ENCODE measurements around the gene ITGA1.

The ITGA1 gene

DNA sequence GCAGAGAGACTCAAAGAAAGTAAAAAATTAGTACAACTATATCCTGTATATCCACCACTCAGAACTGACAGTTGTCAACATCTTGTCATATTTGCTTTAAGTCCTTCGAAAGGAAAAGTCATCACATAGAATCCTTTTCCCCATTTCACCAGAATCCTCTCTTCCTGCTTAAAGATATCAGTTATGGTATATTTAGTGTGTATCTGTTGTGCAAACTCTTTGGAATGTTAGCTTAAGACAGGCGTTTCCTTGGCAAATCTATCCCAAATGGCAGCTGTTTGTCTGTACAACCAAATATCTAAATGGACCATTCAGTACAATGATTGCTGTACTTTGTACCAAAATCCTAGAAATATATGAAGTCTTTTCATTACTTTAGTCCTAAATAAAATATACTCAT lies 98.5 kb downstream of the ITGA1 start:
- no peak for TF ChIP-seq CTCF (IDR thresholded peaks at IDR 0.05; ENCODE audit: insufficient read depth, low read length, poor library complexity, severe bottlenecking)
- no peaks in the 10 kb centered on the region for H3K36me3 ChIP-seq (ENCODE audit: control insufficient read depth, insufficient read depth, low read length)

DNA sequence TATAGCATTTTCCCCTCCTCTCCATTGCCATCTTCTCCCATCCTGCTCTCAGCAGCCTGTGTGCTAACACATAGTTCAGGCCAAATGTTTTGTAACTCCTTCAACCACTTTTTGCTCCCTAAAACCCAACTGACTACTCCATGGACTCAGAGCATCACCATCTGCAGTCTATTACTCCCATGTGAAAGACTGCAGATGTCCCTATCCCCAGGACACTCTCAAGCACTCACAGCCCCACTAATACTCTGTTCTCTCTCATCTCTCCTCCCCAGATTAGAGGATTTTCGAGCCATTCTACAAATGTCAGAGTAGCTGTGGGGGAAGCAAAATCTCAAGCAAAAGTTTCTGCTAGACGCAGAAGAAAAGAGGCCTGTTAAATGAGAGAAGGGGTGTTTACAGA lies 99.3 kb downstream of the ITGA1 start:
- Histone ChIP-seq H3K36me3 (ENCODE audit: control insufficient read depth, insufficient read depth, low read length) (no peaks in the 10 kb centered on the region), H3K4me3 (replicated peaks; ENCODE audit: low read depth, low read length) (no peak overlapping the region), H3K27me3 (replicated peaks; ENCODE audit: control insufficient read depth, insufficient read depth, low read length) (no peaks in the 10 kb centered on the region)
- TF ChIP-seq CTCF (IDR thresholded peaks at IDR 0.05; ENCODE audit: insufficient read depth, low read length, poor library complexity, severe bottlenecking) = no peak
- DNase-seq (ENCODE audit: extremely low read depth, insufficient read length) = no peak

More for the DNA sequence above, 98.5 kb downstream of the ITGA1 start:
- Histone ChIP-seq H3K27me3 (replicated peaks; ENCODE audit: control insufficient read depth, insufficient read depth, low read length) (no peaks in the 10 kb centered on the region), H3K4me3 (replicated peaks; ENCODE audit: low read depth, low read length) (no peak overlapping the region)
- no peak for DNase-seq (ENCODE audit: extremely low read depth, insufficient read length)

GRCh38 chr5:52888363-52888762 lies 100.6 kb downstream of the ITGA1 start:
- DNase-seq (ENCODE audit: extremely low read depth, insufficient read length) = no peak
- Histone ChIP-seq H3K4me3 (replicated peaks; ENCODE audit: low read depth, low read length) (no peak overlapping the region), H3K27me3 (replicated peaks; ENCODE audit: control insufficient read depth, insufficient read depth, low read length) (no peaks in the 10 kb centered on the region), H3K36me3 (ENCODE audit: control insufficient read depth, insufficient read depth, low read length) (no peaks in the 10 kb centered on the region)
- no peak for TF ChIP-seq CTCF (IDR thresholded peaks at IDR 0.05; ENCODE audit: insufficient read depth, low read length, poor library complexity, severe bottlenecking)

GRCh38 chr5:52892242-52892878 lies 104.6 kb downstream of the ITGA1 start:
- Histone ChIP-seq H3K36me3 (ENCODE audit: control insufficient read depth, insufficient read depth, low read length) (no peaks in the 10 kb centered on the region), H3K4me3 (replicated peaks; ENCODE audit: low read depth, low read length) (no peak overlapping the region), H3K27me3 (replicated peaks; ENCODE audit: control insufficient read depth, insufficient read depth, low read length) (no peaks in the 10 kb centered on the region)
- DNase-seq (ENCODE audit: extremely low read depth, insufficient read length) = no peak
- no peak for TF ChIP-seq CTCF (IDR thresholded peaks at IDR 0.05; ENCODE audit: insufficient read depth, low read length, poor library complexity, severe bottlenecking)

- Histone ChIP-seq H3K36me3 (ENCODE audit: control insufficient read depth, insufficient read depth, low read length) (no peaks in the 10 kb centered on the region), H3K4me3 (replicated peaks; ENCODE audit: low read depth, low read length) (no peak overlapping the region), H3K27me3 (replicated peaks; ENCODE audit: control insufficient read depth, insufficient read depth, low read length) (no peaks in the 10 kb centered on the region)
- no peak for TF ChIP-seq CTCF (IDR thresholded peaks at IDR 0.05; ENCODE audit: insufficient read depth, low read length, poor library complexity, severe bottlenecking)
- no peak for DNase-seq (ENCODE audit: extremely low read depth, insufficient read length)
These were observed 105.4 kb downstream of the ITGA1 start for GRCh38 chr5:52893105-52893504.

DNA sequence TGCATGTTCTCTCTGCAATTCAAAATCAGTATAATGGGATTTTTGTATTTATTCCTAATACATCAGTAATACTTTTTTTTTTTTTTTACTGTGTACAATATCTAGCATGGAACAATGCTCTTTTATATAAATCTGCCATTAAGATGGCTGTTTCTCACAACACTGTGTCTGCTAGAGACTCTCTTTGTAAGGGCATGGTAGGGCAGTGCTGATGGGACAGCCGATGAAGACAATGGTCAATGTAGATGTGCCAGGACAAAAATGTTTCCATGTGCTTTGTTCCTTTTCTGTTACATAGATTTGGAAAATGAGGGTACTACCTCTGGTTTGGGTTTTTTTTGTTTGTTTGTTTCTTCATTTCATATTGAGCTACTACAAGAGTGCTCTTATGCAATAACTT lies 106.1 kb downstream of the ITGA1 start:
- H3K27me3 ChIP-seq (replicated peaks; ENCODE audit: control insufficient read depth, insufficient read depth, low read length) = no peaks in the 10 kb centered on the region
- TF ChIP-seq CTCF (IDR thresholded peaks at IDR 0.05; ENCODE audit: insufficient read depth, low read length, poor library complexity, severe bottlenecking) = no peak
- no peak overlapping the region for H3K4me3 ChIP-seq (replicated peaks; ENCODE audit: low read depth, low read length)
- H3K36me3 ChIP-seq (ENCODE audit: control insufficient read depth, insufficient read depth, low read length) = no peaks in the 10 kb centered on the region
- no peak for DNase-seq (ENCODE audit: extremely low read depth, insufficient read length)
